NCI-H748 (cell line): ENCODE results near the gene CHL1.
A peak's percentile ranks its signal among the peaks of the same experiment; 100 is the strongest.
"Not testable (repeated sequence)": the region's sequence is repeated elsewhere in the genome, so short reads cannot be mapped to it uniquely, and the experiment has no call there.

Experiments
- DNase-seq: peaks from one replicate; lab custom pipeline; 2025; ENCODE audit not compliant: unreplicated experiment; lab: John Stamatoyannopoulos, UW

The CHL1 gene

DNA sequence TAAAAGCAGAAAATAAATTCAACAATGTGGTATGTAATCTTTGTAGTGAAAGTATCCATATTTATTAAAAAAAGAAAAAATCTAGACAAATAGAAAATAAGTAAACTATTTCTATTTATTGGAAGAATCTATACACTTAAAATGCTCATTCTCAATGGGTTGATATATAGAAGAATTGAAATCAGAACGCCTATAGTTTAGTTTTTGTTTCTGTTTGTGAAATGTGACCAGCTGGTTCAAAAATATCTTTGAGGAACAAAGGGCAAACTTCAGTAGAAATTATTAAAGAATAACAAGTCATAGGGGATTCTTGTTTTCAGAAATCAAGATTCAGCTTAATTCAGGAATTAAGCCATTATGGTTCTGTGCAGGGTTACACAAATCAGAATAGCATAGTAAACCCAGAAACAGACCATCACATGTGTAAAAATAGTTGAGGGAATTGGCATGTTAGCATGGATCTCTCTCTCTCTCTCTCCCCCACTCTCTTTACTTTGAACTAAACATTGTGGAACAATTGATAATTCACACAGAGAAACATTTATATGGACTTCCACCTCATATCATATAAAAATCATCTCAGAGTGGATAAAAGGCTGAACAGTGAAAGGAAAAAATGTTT is 134.0 kb downstream of the CHL1 start:
- no peak for DNase-seq

DNA sequence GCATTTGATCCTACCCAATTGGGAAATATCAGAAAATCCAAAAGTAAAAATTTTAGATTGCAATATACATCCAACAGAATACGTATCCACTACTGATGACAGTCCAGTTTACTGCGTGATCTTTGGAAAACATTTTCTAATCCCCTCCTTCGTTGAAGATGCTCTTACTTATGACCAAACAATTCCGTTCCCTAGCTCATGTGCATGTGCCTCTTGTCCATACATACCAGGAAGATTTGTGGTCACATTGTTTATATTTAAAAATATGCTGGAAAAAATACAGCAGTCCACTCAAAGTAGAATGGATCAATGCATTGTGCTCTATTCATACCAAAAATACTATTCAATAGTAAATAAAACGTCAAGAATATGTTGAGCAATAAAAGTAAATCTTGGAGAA is 135.3 kb downstream of the CHL1 start:
- no peak for DNase-seq

DNA sequence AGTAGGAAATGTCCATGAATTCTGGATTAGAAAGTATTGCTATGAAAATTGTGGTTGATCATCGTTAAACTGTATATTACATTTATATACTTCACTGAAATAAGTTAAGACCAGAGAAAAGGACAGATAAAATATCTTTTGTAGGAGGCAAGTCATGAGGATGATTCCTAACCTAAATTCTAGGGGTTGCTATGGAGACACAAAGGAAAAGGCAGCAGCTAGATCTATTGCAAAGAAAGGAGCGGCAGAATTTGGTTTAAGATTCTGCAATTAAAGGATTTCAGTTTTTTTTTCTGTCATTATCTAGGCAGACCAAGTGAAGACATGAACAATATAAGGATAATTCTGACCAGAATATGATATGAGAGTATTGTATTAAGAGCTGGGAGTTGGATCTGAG is 136.1 kb downstream of the CHL1 start:
- DNase-seq: no peak

DNA sequence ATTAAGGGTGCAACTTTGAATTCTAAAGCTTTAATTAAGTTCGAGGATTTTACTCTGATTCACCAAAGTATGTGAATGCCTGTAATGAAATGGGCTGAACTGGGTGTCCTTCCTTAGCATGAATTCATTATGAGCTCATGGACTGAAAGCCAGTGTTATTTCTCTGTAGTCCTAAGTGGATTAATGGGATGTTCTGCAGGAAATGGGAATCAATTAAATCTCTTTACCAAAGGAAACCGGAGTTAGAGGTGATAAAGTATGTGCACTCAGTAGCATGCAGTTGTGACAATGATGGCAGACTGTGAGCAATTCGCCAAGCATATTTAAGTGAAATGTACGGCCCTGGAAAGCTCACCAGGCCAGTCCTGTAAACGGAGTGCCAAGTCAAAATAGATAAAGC is 138.7 kb downstream of the CHL1 start:
- DNase-seq: peak; percentile 50

DNA sequence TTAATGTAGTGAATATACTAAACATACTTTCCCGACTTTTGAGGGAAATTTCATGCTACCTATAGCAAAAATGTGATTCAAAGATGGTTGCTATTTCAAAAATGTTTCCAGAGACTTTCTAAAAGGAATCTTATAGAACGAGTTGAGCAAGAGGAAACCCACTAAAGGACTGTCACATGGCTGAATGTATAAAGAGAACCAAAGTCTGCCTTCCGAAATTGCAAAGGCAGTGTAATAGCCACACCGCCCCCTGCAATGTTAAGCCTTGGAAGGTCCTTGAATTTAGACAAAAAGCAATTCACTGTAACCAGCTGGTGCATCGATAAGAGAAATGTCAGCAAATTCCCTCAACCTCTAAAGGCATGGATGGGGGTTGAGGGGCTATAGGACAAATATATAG is 142.8 kb downstream of the CHL1 start:
- DNase-seq: no peak

DNA sequence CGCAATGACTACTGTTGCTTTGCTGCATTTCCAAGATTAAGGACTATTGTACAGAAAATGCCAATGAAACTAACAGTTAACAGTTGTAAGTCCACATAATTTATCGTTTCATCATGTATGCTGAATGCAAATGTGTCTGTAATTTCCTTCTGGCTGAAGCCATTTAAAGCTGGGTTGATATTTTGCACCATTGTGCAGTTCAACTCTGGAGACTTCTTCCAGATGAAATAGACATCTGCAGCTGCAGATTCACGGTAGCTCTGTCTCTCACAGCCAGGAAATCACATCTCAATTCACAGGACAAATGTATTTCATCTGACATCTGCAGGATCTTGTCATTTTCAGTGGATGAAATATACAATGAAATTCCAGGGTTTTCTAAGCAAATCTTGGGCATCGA is 145.4 kb downstream of the CHL1 start:
- DNase-seq: no peak

DNA sequence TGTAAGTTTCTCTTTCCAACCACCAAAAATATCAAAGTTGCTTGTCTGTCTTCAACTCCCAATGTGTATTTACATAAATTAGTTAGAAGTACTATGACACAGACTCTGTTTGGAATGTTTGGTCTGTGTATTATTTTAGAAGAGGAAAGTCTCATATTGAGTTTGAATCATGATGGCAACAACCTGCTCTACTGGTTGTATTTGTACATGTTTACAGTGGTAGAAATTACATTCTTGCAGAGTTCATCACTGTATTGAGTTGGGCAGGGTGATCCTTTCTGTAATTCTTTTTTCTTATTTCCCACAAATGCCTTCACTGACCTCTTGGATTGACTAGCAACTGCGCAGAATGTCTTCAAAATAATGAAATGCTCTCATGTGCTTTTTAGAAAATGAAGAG is 149.6 kb downstream of the CHL1 start:
- DNase-seq: no peak

DNA sequence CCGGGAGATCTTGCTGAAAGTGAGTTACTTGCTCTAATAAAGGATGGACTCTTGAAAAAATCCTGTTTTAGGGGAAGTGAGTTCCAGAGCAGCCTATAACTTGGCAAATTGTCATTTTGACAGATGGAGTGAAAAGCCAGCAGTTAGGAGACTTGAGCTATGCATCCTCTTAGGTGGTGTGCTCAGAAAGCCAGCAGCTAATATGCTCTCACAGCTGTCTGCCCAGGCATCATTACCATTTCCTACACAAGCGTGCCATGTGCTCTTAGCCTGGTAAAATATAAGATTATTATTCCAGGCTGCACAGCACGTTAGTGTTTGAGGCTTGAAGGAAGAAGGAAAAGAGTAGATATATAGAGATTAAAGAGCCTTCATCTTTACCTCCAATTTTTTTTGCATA is 151.0 kb downstream of the CHL1 start:
- no peak for DNase-seq

DNA sequence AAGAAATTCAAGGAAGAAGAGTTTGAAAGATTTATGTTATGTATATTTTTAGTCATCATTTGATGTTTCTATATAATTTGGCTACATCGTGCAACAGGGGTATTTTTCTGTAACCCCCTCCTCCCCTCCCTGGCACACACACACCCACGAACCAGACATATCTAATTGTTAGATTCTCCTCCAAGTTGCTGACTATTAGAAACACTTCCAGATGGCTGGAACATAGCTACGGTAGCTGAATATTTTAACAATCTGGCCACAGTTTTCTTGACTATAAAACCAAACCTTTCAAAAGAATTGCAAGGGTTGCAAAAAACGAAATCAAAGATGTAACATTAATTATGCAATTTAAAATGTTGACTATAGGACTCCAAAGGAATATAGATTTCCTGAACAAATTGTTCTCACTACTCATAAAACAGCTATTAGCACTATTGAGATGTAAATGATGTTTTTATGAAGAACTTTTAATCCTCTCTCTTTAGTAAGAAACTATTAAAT is 154.4 kb downstream of the CHL1 start:
- DNase-seq: no peak

DNA sequence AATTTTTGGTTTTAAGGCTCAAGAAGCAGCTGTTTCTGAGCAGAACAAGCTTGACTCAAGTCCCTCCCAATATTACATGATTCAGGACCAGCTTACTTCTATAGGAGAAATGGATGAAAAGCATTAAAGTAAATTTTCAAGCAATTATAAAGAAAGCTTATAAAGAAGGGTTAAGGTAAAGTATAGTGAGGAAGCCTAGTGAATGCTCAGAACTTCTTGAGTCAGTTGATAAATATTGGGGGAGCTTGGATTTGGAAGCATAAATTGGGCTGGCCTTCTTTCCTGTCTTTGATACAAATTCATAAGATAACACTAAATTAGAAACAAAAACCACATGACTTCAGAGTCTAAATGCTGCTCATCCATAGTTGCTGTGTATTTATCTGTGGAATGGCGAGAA is 156.0 kb downstream of the CHL1 start:
- no peak for DNase-seq

DNA sequence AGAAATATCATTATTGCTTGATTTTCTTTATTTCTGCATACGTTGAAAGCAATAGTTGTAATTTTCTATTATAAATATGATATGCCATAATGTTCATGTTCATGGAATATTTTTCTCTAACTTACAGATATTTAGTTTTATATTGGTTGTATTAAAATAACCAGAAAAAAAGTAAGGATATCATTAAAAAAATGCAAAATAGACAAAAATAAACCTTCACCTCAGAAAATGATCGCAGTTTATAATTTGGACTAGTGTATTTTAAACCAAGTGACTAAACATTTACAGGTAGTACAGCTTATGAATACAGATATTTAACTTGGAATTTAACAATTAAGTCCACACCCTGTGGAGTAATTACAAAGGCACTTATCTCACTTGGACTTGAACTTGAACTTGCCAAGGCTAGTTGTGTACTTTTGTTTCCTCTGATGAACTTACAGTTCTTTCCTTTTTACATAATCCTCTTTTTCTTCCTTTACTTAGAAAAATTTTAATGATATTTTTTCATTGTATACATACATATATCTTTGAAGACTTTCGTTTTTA is 156.7 kb downstream of the CHL1 start:
- DNase-seq: peak; percentile 2

DNA sequence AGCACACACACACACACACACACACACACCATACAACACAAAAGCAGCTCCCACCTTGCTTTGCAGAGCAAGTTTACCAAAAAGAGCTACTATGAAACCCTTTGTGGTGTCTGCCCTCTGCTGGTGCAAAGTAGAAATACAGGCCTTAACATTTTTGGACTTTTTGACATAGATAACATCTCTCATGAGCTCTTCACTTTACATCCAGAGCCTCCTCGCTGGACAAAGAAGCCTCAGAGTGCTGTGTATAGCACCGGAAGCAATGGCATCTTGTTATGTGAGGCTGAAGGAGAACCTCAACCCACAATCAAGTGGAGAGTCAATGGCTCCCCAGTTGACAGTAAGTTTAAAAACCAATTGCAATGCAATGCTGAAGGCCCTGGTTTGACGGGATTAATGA is 157.9 kb downstream of the CHL1 start:
- DNase-seq: peak; percentile 69

DNA sequence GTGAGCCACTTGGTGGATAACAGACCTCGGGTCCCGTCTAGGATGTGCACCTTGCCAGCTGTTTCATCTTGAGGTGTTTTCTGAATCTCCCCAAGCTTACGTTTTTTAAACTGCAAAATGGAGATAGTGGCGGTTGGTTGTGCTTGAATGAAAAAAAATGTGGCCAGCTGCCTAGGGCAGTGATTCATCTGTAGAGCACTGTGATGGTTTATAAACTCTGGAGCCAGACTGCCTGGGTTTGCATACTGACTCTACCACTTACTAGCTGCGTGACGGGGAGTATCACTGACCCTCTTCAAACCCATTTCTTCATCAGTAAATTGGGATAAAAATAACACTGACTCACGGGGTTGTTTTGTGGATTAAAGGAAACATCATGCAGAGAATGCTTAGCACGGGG is 159.1 kb downstream of the CHL1 start:
- DNase-seq: no peak

DNA sequence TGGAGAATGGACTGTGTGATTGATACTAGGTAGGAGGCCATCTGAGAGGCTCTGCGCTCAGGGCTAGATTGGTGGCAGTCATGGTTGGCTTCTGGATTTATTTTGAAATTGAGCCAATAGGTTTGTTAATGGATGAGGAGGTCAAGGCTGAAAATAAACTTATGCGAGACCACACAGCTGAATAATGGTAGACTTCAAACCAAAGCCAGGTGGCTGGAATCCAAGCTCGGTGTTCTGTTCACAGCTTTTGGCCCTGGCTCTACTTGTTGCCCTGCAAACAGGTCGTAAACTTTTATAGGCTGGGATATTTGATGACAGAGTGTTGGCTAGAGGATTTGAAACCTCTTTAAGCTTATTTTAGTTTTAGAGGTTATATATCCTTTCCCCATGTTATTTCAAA is 160.4 kb downstream of the CHL1 start:
- DNase-seq: peak; percentile 41

DNA sequence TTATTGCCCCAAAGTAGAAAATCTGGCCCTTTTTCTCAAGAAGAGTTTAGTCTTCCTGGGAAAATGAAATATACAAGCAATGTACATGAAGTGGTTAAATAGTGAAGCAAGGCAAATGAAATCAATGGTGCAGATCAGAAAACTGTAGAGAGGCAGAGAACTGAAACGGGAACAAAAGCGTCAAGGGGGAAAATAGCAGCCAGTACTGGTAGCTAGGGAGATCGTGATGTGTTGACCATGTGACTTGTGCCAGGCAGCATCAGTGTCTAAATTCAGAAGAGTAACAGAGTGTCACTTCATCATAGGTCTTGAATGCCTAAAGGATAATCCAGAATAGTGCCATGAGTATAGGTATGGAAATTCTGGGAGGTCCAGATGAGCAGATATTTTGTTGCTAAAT is 163.1 kb downstream of the CHL1 start:
- peak; percentile 4 for DNase-seq

DNA sequence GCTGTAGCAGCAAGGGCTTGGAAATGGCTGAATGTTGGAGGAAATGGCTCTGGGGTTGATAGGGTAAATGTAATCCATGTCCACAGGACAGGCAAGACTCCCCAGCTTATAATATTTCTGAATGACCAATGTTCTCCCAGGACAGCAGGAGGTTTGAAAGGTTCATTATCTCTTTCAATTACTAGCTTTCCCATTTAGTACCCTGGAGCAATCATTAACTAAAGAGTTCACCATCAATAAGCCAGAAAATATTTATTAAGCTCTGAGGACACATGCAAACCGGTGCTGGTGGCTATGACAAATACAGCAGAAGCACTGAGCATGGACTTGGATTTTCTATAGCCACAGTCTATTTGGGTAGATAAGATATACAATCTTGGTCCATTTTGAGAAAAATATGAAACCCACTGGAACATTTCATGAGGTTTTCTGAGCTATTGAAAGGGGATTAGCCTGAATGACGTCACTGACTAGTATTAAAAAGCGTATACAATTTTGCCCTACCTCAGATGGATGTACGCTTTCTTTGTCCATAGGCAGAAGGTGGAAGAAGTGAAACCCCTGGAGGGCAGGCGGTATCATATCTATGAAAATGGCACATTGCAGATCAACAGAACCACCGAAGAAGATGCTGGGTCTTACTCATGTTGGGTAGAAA is 166.2 kb downstream of the CHL1 start:
- DNase-seq: no peak

DNA sequence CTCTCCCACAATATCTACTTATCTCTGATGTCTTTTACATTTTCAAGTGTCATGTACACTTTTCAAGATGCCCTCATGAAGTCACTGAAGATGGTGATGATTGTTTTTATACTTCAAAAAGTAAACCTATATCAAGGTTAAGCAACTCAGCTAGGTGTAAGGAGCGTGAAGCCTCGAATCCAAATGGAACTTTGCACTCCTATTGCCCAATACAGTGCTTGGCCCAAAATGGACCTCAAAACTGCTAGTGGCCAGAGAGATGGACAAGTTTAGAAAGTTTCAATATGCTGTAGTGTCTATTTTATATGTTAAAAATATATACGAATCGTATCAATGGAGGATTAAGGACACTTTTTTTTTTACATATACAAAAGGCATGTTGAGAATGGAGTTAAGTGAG is 167.7 kb downstream of the CHL1 start:
- no peak for DNase-seq

DNA sequence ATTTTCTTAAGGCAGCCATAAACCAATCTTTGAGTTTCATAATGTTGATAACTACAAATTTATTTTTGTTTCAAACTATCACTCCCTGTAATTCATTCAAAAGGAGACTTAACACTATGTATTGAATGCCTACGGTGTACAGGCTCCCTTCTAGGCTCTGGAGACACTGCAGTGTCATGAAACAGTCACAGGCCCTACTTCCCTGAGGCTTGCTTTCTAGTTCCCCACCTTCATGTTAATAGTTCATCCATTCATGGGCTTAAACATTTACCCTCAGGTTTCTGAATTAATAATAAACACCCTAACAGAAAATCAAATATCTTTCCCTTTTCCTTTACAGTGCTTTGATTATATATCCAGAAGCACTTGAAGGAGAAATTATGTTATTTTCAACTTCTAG is 168.7 kb downstream of the CHL1 start:
- DNase-seq: no peak

DNA sequence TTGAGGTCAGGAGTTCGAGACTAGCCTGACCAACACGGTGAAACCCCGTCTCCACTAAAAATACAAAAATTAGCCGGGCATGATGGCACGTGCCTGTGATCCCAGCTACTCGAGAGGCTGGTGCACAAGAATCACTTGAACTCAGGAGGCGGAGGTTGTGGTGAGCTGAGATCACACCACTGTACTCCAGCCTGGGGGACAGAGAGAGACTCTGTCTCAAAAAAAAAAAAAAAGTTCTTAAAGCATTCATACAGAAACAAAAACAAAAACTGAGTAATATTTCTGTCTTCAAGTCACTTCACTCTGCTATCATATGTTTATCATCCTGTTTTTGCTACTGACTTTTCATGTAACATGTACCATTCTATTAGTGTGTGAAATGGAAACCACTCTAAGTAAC is 169.7 kb downstream of the CHL1 start:
- DNase-seq: not testable (repeated sequence)

DNA sequence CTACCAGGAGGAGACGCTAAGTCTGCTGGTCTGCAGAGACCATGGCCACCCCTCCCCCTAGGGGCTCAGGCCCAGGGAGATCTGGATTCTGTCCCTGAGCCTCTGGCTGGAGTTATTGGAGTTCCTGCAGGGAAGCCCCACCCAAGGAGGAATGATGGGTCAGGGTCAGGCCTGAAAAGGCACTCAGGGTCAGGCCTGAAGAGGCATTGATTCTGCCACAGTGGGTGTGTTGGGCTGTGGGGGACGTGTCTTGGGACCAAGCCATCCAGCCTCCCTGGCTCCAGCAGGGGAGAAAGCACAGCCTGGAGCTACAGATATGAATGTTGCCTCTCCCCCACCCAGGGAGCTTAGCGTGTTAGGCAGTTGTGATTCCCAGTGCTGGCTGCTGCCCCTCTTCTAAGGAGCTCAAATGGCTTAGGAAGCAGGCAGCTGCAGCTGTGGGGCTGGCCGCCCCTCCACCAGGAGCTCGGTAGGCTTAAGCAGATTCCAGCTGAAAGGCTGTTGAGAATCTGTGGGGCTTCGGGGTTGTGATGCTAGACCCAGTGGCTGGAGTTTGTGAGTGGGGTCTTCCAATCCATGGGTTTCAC is 176.7 kb downstream of the CHL1 start:
- no peak for DNase-seq

DNA sequence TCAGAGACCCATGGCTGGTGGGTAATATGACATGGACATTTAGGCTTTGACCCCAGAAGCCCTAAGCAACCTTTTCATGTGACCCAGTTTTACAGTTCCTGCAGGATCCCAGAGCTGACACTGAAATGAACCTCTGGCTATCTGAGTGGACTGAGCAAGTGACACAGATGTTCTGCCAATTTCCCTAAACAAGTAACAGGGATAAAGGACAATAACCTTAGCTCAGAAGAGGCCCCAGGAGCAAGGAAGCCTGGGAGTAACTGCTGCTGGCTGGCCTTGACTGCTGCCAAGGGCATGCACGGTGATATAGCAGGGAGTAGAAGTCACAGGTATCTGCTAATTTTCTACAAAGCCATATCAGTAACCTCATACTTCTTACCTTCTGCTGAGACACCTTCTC is 177.9 kb downstream of the CHL1 start:
- no peak for DNase-seq

DNA sequence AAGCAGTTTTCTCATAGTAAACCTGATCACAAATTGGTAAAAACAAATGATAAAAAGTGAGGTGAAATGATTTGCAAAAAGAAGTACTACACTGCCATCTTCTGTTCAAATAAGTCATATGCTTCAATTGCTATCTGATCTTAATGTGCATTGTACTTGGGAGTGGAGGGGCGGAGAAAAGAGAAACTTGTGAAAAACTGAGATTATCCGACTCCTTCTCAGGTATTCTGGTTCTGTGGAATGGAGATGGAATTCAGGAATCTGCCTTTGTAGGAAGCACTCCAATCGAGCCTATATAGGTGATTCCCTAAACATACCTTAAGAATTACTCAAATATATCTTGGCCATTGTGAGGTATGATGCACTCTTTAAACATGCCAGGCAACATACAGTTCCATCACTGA is 180.6 kb downstream of the CHL1 start:
- peak; percentile 58 for DNase-seq
